Activated T-cell treated with anti-CD3 and anti-CD28 coated beads for 48 hours (primary cell): ENCODE data around the gene CMTM2.
A peak's percentile ranks its signal among the peaks of the same experiment; 100 is the strongest.

Experiments used
- DNase-seq: peaks from one replicate; pipeline ENCODE4 v3.0.0-alpha.2; 2020; ENCODE audit warnings: low read depth

CMTM2 gene

GRCh38 chr16:66578651-66579531, at the start of gene CMTM2:
Gene CMTM2, plus strand, starts transcription at chr16:66579463. Its CDS starts 145 bp downstream, at chr16:66579608.
- DNase-seq, result no peak

GRCh38 chr16:66529475-66529874, 49.8 kb upstream of the CMTM2 start:
- no peak for DNase-seq

GRCh38 chr16:66534376-66534799, 44.9 kb upstream of the CMTM2 start:
- DNase-seq, result no peak

- no peak for DNase-seq
Observed at GRCh38 chr16:66536525-66536924, 42.7 kb upstream of the CMTM2 start.

- DNase-seq, result no peak
Observed at GRCh38 chr16:66537236-66537635, 42.0 kb upstream of the CMTM2 start.

GRCh38 chr16:66538910-66539309, 40.4 kb upstream of the CMTM2 start:
- no peak for DNase-seq

- no peak for DNase-seq
Observed at GRCh38 chr16:66539623-66540469, 39.4 kb upstream of the CMTM2 start.

GRCh38 chr16:66541388-66542355, 37.6 kb upstream of the CMTM2 start:
- no peak for DNase-seq

- no peak for DNase-seq
Observed at GRCh38 chr16:66542396-66542795, 36.9 kb upstream of the CMTM2 start.

- DNase-seq, result no peak
Observed at GRCh38 chr16:66543541-66543940, 35.7 kb upstream of the CMTM2 start.

GRCh38 chr16:66544016-66544757, 35.1 kb upstream of the CMTM2 start:
- DNase-seq, result no peak

- DNase-seq, result no peak
Observed at GRCh38 chr16:66547101-66547989, 31.9 kb upstream of the CMTM2 start.

GRCh38 chr16:66548068-66548467, 31.2 kb upstream of the CMTM2 start:
- no peak for DNase-seq

- no peak for DNase-seq
Observed at GRCh38 chr16:66548868-66549267, 30.4 kb upstream of the CMTM2 start.

GRCh38 chr16:66549284-66550131, 29.8 kb upstream of the CMTM2 start, which contains the start of gene TK2:
Gene TK2, minus strand, starts transcription at chr16:66550122. Its CDS starts 61 bp downstream, at chr16:66550061.
- peak; percentile 74 for DNase-seq

- peak; percentile 52 for DNase-seq
Observed at GRCh38 chr16:66551348-66551759, 27.9 kb upstream of the CMTM2 start.

- DNase-seq, result no peak
Observed at GRCh38 chr16:66551788-66552285, 27.4 kb upstream of the CMTM2 start.

- DNase-seq, result peak; percentile 92
Observed at GRCh38 chr16:66552286-66553177, 26.7 kb upstream of the CMTM2 start, which contains the start of gene CKLF. Gene CKLF, plus strand, starts transcription at chr16:66552576. Its CDS starts 140 bp downstream, at chr16:66552716.
